ENCODE data around the gene ROBO1.

ROBO1 gene

DNA sequence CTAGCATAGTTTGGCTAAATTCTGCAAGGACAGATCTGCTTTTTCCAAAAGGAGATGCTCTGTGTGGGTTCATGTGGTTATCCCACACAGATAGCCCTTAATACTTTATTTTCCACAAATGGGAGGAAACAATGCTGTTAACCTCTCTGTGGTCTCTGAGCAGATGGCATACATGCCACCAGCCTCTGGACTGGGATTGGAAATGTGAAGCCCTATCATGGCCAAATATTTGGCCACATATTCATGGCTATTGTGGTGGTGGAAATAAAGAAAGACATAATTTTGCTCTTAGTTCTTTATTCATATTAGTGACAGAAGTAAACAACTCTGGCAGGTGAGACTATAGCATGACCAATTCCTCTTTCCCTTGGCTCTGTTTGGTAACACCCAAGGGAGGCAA lies 726.2 kb downstream of the ROBO1 start:
- no peak for DNase-seq

GRCh38 chr3:79040701-79041100 lies 727.1 kb downstream of the ROBO1 start:
- no peak for DNase-seq

DNA sequence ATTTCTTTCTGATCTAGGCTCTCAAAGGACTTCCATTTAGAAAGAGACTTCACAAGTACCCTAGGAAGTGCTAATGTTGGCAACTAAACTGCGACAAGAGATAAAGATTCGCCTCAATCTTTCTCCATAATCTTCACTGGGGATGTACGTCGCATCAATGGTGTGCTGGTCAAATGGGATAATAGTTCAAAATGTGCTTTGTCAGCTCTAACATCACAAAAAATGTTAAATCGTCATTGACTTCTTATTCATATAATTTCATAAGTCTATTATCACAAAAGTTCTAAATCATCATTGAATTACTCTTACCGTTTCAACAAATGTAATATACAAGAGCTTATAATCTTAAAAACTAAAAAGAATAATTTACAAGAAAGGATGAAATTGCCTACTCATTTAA lies 727.7 kb downstream of the ROBO1 start:
- DNase-seq: no peak

DNA sequence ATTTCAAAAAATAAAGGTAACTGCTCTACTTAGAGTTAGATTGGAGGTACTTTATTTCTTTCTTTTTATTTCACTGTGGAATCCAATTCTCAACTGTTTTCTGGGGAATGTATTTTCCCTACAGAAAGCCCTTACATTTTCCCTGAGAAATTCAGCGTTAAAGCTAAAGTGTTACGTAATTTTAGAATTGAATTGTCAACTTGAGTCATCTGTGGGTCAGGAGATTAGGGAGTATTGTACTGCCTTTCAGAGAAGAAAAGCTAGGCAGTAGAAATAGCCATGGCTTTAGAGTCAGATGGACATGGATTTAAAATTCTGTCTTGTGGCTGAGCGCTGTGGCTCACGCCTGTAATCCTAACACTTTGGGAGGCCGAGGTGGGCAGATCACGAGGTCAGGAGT lies 728.6 kb downstream of the ROBO1 start:
- no peak for DNase-seq

GRCh38 chr3:79038636-79039035 lies 729.2 kb downstream of the ROBO1 start:
- DNase-seq: no peak

DNA sequence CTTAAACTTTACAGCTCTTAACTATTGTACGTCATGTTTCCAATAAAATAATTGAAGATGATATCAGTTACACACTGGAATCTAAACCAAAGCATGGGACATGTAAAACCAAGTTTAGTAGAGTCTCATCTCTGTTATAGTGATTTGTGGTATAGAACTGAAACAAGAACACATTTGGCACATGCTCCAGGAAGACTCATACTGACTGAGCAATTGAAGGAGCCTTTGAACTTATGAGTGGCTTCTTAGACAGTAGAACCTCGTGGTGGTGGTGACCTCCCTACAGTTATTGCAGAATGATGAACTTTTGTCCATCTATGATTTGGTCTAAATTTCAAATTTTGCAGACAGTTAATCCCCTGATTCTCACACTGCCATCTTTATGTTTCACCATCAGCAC lies 729.7 kb downstream of the ROBO1 start:
- no peak for DNase-seq

- peak; percentile 41 for DNase-seq
Observed at GRCh38 chr3:79032686-79033318, 735.0 kb downstream of the ROBO1 start.

DNA sequence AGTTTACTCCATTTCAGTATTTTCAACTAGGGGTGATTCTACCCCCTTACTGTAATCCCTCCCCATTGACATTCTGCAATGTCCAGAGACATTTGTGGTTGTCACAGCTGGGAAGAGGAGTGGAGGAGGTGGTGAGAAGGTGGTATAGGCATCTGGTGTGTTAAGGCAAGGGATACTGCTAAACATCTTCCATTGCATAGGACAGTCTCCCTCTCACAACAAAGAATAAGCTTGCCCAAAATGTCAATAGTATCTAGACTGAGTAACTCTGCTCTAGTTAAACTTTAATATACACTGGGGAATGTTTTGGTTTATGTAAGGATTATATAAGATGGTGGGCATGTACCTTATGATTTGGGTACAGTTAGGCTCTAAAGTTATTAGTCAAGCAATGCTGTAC lies 737.6 kb downstream of the ROBO1 start:
- no peak for DNase-seq

DNA sequence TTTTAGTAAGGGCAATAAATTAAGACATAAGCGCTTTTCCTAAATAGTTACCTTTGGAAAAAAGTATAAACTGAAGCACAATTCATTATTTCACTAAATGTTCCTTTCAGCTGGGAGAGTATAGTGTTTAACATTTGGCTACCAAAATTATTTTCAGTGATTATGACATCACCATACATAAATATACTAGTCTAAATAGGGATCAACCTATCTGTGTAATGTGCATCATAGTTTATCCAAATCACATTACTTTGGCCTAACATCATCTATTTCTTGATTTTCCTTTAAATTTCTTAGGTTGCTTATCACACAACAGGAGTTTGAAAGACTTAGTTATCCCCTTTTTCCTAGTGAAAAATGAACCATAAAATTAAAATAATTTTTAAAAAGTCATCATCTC lies 738.9 kb downstream of the ROBO1 start:
- DNase-seq: no peak

GRCh38 chr3:79027593-79027992 lies 740.2 kb downstream of the ROBO1 start:
- DNase-seq: no peak

DNA sequence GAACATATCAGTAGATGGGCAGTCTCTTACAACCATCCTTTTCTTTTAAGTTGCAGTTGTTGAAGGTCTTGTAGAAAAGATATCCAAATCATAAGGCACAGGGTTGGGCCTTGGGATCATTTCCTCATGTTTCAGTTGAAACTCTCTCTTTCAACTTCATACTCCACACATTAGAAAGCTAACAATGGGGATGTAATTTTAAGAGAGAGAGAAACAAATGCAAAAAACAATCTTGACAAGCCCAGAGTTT lies 747.9 kb downstream of the ROBO1 start:
- no peak for DNase-seq

DNA sequence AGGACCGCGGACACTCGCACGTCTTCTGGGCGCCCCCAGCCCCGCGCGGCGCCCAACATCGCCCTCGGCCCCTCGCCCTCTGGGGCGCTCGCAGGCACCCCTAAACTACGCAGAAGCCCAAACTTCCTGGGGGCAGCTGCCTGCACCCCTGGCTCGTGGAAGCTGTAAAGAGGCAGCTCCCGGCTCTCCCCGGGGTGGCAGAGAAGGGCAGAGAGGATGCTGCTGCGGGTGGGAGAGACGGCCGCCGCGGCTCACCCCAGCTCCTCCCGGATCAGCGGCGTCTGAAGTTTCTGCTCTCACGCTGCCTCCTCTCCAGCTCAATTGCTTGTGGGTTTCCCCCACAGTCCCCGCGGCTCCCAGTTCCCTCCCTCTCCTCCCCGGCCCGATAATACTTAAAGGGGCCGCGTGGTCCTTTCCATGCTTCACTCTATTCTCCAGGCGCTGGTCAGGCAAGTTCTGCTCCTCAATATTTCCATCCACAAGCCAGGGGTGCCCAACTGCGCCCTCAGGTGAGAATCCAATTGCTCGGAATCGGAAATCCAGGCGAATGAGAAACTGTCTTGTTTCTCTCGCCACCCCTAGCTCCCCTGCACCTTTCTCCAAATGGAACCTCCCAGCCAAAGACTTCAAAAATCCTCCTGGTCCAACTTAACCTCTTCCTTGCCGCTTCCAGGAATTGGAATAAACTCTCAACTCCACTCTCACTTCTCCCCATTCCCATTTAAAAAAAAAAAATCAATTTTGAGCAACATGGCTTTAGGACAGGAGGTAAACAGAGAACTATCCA lies 748.5 kb downstream of the ROBO1 start:
- peak; percentile 24 for DNase-seq

GRCh38 chr3:79018671-79019136 lies 749.1 kb downstream of the ROBO1 start:
- DNase-seq: no peak

- no peak for DNase-seq
Observed at GRCh38 chr3:79018265-79018664, 749.5 kb downstream of the ROBO1 start.

DNA sequence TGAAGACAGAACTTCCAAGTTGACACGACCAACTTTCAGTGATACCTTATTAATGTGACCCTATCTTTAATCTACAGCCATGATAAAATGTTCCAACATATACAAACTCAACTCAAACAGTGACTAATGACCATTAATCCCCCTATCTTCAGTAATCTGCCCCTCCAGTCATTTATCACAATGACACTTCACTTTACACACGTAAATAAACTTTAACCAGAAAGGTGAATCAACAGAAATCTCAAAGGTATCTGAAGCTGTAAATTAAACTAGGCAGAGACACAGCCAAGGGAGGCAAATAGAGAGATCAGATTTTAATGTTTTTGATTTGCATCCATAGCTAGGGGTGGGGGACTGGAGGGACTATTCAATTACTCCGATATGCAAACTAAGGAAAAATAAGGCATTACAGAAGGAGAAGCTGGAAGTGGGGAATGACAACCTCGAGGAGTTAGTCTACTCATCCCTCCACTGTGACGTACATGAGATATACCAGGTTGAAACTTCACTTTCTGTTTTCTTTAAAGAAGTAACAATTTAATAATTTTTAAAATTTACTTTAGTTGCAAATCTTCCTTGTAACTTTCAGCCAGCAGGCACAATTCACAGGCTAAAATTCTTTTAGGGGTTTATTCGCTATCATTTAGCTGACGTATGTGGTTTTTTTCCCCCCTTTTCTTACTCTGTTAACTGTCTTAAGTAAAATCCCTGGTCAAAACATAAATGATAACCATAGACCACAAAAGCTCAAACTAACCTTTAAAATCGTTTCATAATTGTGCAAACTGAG lies 751.0 kb downstream of the ROBO1 start:
- DNase-seq: no peak

DNA sequence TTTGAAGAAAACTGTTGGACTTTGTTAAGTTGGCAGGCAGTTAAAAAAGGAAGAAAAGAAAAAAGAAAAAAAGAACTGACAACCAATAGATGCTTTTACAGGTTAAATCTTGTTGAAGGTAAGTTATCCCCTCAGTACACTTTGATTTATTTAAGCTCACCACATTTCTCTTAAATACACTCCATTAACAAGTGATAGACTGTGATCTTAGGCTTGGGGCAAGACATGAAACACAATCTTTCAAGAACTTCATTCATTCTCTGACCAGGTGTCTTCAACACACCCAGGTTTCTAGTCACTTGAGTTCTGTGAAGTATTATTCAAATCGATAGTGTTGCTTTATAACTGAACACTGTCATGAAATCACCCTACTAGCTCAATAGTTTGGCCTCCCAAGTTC lies 751.9 kb downstream of the ROBO1 start:
- no peak for DNase-seq

GRCh38 chr3:79012946-79013362 lies 754.8 kb downstream of the ROBO1 start:
- no peak for DNase-seq

- no peak for DNase-seq
Observed at GRCh38 chr3:79012530-79012913, 755.3 kb downstream of the ROBO1 start.

DNA sequence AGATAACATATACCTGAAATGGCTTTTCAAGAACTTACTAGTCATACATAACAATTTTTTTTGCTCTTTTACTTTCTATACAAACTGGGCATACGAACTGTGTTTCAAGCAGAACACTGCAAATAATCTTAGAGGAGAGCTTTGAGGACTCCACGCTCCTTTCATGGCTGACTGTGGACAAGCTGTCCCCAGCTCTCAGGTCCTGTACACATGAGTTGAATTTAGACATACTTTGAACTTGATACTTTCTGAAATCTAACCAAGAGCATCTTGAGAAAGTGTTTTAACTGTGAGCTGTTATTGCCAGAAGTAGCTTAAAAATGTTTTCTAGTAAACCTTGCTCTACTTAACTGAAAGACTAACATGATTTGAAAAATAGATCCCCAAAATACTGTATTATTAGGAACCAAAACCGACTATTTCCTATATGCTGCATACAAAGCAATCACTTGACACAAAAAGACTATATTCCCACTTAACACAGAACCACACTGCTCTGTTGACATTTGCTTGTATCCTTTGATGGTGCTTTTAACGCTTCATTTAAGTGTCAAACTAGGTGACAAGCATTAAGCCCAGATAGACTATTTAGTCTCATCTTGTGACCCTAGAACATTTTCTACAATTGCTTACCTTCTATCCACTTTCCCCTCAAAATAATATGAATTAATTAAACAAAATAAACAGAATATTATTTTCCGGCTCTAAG lies 755.8 kb downstream of the ROBO1 start:
- no peak for DNase-seq

DNA sequence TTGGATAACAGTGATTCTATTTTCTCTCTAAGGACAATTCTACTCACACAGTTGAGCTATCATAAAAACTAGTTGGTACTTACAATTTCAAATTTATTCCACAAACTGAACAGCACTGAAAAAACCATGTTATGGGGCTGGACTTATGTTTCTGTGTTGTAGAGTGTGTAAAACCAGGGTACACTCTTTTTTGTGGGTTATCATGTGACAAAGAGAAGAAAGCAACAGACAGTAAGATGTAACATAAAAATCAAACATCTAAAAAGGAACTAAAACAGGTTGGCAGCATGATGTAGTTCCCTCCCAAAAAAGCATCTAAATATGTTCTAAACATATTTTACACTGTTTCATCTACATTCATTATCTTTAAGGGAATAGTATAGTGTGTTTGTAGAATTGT lies 757.9 kb downstream of the ROBO1 start:
- DNase-seq: no peak

DNA sequence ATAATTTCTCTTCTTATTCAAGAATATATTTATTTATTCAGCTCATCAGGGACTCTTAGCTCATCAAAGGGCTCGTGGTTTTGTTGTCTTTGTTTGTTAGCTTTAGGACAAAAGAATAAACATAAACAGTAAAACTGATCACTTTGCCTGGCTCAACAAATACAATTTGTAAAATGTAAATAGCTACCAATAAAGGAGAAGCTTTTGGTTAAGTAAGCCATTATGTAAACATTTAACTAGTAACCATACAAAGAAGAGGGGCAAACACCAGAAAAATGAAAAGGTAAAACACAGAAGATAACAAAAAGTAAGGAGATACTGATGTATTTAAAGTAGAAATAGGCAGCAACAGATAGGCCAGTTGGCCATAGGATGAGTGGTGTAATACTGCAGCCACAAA lies 761.7 kb downstream of the ROBO1 start:
- no peak for DNase-seq

DNA sequence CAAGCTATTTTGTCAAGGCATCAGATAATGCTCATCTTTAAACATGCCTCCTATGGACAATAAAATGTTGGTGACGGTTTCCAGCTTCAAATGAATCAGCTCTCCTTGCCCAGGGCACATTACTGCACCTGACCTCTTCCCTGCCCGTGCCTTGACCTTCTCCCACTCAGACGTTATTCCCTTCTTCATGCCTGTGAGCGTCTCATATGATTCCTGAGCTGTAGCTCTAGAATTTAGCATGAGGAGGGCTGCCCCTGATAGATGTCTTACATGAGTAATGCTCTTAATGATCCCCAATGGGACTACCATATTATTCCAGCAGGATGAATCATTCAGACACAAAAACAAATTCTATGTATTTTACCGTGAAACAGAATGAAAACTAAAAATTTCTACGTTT lies 762.7 kb downstream of the ROBO1 start:
- no peak for DNase-seq

DNA sequence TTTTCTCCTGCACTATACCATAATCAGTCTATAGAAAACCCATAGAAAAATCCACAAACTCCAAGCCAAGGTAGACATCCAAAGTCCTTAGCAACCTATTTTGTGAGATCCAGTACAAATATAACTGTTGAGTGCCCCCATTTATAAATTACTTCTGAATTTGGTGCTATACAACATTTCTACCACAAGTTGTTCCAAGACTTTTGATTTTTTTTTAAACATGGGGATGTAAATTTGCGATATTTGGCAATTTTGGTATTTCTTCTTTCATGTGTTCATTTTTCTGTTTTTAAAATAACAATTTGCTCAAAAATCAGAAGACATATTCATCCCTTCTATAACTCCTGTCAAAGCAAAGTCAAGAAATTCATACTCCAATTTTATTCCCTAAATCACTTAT lies 763.8 kb downstream of the ROBO1 start:
- DNase-seq: no peak
